Fibroblast of upper back skin (primary cell): ENCODE data around the gene PSMD14.

ENCODE experiments used
- DNase-seq: peaks from one replicate; pipeline ENCODE4 v3.0.0-alpha.2; 2013

The PSMD14 gene

DNA sequence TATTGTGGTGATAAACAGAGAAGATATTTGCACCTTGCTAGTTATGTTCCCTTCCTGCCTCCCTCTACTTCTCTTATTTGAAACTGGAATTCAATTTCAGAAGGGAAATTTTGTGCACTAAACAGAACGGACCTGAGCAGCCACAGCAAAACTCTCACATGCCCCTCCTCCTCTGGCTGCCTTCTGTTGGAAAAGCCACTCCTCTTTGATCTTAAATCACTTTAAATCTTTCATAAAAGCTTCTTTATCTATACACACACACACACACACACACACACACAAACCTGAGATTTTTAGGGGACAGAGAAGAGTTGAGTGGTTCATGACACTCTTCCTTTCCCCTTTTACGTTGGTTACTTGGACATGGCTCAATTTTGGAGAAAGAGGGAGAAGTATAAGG lies 113.5 kb downstream of the PSMD14 start:
- no peak for DNase-seq

DNA sequence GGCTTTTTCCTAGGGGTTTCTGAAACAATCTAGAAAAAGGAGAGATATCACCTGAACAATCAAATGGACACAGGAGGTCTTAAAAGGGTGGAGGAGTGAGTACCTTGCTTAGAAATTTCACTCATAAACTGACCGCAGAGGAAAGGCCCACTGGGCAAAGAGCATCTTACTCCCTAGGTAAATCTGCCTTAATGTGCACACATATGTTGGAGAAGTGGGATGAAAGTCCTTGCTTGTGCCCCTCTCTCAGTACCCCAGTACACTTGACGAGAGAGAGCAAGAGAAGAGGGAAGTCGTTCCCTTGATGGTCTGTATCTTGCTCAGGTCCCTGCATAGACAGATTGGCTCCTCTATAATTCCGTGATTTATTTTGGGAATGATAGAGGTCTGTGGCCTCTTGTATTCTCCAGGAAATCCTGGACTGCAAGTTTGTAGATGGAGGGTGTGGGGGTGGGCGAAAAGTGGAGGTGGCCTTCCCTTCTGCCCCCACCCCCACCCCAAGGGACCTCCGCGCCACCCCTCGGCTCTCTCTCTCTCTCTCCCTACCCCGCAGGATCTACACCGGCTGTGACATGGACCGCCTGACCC lies 114.7 kb downstream of the PSMD14 start:
- DNase-seq = no peak

DNA sequence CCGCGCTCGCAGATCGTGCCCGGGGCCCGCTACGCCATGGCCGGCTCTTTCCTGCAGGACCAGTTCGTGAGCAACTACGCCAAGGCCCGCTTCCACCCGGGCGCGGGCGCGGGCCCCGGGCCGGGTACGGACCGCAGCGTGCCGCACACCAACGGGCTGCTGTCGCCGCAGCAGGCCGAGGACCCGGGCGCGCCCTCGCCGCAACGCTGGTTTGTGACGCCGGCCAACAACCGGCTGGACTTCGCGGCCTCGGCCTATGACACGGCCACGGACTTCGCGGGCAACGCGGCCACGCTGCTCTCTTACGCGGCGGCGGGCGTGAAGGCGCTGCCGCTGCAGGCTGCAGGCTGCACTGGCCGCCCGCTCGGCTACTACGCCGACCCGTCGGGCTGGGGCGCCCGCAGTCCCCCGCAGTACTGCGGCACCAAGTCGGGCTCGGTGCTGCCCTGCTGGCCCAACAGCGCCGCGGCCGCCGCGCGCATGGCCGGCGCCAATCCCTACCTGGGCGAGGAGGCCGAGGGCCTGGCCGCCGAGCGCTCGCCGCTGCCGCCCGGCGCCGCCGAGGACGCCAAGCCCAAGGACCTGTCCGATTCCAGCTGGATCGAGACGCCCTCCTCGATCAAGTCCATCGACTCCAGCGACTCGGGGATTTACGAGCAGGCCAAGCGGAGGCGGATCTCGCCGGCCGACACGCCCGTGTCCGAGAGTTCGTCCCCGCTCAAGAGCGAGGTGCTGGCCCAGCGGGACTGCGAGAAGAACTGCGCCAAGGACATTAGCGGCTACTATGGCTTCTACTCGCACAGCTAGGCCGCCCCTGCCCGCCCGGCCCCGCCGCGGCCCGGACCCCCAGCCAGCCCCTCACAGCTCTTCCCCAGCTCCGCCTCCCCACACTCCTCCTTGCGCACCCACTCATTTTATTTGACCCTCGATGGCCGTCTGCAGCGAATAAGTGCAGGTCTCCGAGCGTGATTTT lies 115.5 kb downstream of the PSMD14 start:
- DNase-seq = no peak

DNA sequence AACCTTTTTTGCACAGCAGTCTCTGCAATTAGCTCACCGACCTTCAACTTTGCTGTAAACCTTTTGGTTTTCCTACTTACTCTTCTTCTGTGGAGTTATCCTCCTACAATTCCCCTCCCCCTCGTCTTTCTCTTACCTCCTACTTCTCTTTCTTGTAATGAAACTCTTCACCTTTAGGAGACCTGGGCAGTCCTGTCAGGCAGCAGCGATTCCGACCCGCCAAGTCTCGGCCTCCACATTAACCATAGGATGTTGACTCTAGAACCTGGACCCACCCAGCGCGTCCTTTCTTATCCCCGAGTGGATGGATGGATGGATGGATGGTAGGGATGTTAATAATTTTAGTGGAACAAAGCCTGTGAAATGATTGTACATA lies 116.2 kb downstream of the PSMD14 start:
- no peak for DNase-seq

DNA sequence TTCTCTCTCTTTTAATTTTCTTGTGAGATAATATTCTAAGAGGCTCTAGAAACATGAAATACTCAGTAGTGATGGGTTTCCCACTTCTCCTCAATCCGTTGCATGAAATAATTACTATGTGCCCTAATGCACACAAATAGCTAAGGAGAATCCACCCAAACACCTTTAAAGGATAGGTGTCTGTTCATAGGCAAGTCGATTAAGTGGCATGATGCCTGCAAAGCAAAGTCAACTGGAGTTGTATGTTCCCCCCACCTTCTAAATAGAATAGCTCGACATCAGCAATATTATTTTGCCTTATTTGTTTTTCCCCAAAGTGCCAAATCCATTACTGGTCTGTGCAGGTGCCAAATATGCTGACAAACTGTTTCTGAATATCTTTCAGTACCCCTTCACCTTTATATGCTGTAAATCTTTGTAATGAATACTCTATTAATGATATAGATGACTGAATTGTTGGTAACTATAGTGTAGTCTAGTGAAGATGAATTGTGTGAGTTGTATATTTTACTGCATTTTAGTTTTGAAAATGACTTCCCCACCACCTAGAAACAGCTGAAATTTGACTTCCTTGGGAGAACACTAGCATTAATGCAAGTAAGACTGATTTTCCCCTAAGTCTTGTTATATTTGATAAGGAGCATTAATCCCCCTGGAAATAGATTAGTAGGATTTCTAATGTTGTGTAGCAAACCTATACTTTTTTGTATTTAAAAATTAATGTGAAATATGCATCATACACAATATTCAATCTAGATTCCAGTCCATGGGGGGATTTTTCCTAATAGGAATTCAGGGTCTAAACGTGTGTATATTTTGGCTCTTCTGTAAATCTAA lies 116.9 kb downstream of the PSMD14 start:
- no peak for DNase-seq

DNA sequence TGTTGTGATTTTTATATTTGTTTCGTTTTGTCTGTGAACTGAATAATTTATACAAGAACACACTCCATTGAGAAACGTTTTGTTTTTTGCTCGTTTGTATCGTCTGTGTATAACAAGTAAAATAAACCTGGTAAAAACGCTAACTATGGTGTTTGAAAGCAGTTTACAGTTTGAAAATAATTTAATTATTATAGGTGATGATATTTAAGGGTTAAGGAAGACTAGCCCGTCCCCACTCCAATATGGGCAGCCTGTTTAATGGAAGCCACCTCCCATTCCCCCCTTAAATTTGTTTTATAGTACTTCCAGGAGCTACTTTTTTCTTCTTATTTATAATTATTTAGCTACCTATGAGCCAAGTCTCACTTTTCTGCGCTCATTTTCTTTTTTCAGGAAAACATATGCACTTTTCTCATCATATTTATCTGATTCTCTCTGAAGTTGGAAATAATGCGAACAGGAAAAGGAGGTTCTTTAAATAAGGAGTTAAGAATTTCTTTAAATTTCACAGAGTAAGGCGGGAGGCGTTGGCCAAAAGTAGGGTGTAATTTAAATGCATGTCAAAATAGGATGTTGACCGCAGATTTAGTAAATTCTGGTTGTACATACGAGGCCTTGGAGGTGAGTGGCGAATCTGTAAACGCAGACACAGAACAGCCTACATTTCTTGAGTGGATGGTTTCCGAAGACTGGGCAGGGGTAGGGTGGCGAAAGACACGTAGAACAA lies 117.7 kb downstream of the PSMD14 start:
- DNase-seq = no peak

DNA sequence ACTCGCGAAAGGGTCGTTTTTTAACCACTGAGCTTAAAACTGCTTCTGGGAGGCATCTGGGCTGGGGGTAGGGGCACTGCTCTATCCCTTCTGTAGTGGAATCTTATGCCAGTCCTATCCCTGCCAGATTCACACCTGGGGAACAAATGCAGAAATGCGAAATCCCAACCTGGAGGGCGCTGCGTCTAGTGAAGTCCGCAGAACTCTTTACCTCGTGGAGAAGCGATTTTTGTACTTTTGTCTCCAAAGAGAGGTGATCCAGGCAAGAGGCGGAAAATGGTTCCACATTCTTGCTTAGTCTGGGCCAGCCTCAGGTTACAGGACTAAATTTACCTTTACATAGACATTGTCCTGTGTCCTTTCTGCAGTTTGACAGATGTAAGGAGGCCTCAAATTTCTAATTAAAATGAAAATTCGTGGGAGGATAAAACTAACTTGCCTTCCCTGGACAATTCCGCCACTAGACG lies 118.3 kb downstream of the PSMD14 start:
- no peak for DNase-seq

DNA sequence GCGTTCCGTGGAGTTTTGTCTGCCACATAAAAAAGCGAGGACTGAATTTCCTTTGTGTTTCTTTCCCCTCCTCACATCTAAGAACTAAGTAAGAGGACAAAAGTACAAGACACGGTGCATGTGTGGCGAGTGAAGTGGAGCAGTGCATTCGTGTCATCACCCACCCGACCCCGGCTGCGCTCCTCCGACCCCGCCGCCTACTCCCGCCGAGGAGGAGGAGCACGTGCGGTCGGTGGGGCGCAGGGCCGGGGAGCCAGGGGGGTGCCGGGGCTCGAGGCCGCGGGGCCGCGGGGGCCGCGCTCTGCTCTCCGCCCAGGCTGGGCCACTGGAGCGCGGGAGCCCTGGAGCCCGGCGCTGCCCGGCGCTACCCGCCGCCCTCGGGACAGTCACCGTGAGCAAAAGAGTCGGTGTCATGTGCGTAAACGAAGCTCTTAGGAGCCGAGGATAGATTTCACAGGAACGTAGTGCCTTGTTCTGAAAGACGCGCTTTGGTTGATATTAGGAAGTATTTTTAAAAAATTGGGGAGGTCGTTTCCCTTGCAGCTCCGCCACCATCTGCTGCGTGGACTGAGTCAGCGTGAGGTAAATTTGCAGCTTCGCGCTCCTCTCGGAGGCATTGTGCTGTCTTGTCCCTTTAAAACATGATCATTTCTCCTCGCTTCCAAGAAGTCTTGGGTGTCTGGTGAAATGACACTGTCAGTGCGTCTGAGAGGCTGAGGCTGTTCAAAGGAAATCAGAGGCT lies 118.9 kb downstream of the PSMD14 start:
- peak; percentile 24 for DNase-seq

DNA sequence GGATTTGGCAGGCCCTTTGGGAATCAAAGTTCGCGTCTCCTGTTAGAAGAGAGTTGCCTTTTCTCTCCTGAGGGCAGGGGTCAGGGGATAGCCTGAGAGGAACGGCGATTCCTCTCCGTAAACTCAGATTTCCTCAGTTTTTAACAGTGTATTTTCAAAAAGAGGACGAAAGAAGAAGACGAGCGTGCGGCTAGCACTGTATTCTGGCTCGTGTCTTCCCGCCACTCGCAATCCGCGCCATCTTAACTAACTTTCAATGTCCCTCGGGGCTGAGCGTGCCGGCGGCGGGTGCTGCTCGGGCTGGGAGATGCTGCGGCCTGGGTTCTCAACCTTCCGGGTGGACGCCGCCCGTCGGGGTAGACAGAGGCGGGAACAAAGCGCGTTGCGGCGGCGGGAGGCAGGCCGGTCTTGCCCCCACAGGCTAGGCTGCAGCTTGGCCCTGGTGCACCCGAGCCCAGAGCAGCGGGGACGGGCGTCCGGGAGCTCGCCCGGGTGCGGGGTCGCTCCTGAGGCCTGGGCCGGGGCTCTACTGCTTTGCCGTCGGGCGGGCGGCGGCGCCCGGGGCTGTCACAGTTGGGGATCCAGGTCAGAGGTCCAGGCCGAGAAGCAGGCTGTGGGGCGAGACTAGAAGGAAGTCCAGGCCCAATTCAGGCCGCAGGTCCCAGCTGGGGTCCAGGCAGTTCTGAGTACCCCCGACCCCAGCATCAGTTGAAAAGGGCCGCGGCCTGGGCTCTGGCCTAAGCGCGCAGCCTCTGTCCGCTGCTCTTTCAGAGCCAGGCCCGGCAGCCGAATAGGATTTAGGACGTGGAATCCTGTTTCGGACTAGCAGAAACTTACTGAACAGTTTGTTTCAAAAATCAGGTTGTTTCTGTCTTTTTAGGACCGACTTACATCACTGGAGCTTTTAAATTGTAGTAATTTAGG lies 119.7 kb downstream of the PSMD14 start:
- DNase-seq = no peak

DNA sequence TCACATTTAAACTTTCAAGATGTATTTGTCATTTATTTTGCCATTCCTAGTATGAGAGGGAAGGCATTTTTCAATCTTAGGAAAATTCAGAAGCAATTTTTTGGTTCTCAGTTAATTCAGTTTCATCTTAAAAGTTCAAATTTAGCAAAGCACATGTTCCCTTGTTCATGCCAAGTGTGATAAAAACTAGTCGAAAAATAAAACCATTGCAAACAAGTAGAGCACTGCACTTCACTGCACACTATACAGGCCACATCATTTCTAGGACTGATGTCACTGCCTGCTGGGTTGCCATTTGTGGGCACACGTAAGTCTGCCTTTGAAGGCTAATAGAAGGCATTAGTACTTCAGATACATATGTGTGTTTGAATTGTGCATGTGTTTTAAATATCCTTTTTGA lies 122.2 kb downstream of the PSMD14 start:
- no peak for DNase-seq

DNA sequence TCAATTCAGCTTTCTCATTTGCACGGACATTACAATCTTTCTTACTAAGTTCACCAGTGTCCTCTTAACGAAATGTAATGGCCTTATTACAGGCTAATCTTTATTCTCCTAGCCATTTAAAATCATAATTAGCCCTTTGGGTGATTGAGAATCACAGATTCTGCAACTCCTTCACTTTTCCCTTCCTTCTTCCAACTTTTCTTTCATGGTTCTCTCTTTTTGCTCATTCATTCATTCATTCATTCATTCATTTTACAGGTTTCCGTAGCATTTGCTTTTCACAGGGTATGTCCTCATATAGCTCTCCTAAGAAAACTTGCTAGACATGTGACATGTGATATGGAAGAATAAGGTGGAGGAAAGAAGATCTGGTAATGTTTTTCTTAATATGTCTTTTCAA lies 123.9 kb downstream of the PSMD14 start:
- no peak for DNase-seq

DNA sequence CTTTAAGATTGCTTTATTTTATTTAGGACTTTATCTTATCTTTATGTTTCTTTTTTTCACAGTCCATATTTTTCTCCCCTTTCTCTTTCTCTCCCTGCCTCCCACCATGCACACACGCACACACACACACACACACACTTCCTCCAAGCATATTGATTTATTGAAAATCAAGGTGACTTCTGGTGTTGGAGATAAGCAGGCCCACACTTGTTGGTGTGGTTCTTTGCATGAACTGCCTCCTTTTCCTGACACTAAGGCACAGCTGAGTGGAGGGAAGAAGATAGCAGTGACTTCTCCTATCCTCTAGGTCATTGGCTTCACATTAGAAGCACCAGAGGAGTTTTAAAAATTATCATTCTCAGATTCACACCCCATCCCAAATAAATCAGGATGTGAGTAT lies 125.9 kb downstream of the PSMD14 start:
- DNase-seq = no peak

DNA sequence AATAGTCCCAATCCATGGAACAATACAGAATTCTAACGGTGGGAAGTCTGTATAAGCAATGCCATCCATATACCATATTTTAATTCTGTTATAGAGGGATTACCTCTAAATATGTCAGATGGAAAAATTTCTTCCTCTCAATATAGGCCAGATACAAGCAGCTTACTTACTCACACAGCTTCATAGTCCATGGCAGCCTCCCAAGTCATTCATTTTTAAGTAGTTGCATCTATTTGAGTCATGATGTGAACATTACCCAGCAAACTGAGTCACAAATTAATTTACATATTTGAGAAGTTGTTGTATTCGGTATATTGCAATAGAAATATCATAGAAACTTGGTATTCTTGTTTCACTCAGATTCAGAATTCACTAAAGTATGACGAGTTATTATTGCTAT lies 128.2 kb downstream of the PSMD14 start:
- DNase-seq = peak; percentile 93

DNA sequence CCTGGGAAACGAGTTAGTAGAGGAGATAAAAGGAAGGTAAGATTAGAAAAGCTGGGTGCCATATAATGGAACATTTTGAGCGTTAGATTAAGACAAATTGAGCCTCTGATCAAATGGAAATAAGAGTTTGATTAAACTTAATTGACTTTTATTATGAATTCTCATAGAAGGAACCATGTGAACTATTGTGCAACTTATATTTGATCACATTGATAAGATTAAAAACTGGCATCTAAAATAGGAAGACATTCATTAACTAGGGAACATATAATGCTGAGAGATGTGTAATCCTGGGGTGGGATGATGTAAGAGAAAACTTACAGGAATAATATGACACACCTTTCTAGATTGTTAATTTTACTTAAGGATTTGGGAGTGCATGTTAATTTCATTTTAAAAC lies 130.4 kb downstream of the PSMD14 start:
- no peak for DNase-seq

DNA sequence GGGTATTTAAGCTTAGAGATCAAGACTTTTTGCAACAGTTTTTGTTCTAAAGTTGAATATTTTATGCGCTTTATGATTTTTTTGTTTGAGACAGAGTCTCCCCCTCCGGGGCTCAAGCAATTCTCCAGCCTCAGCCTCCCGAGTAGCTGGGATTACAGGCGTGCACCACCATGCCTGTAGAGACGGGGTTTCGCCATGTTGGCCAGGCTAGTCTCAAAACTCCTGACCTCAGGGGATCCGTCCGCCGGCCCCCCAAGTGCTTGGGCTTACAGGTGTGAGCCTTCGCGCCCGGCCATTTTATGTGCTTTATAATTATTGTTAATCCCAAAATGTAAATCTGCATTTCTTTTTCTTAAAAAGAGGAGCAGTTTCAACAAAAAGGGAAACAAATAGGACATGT lies 136.9 kb downstream of the PSMD14 start:
- no peak for DNase-seq

DNA sequence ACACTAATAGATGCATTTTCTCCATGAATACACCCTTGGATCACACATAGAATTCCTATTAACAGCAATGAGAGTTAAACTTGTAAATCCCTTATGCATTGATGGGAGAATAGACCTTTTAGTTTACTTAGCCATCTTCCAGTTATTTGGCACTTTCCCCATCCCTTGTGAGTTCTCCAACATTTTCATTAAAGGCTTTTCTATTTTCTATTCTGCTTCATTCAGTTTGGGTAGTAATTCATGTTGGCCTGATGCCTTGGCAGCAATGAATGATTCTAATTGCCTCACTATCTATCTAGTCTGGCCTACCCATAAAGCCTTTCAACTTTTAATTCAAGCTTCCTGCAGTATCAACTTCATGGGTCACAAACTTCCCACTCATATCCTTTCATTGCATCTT lies 140.2 kb downstream of the PSMD14 start:
- no peak for DNase-seq
